Prostate gland (tissue), 2 donors: ENCODE measurements around the gene BST1. TPM values are rescaled to one million over a fixed set of nuclear protein-coding genes. Genes with fewer than 3 reads are reported as not detected.
"Not testable (repeated sequence)": the region's sequence is repeated elsewhere in the genome, so short reads cannot be mapped to it uniquely, and the experiment has no call there.

Source experiments
- DNase-seq: peaks from one replicate; pipeline ENCODE4 v3.0.0-alpha.2; 2019; ENCODE audit warnings: low spot score
- H3K27ac ChIP-seq, 2 donors: fragments of 200-600 bp; sonication (generic); 2 replicates each; pipeline ENCODE4 v1.5.1; 2017 to 2019
- H3K27me3 ChIP-seq: fragments of 200-600 bp; sonication (generic); replicated peaks from 2 replicates; pipeline ENCODE4 v1.5.1; 2019; ENCODE audit not compliant: insufficient read depth
- H3K36me3 ChIP-seq, 2 donors: fragments of 200-600 bp; sonication (generic); 1 replicate in 1 of 2; 2 replicates in 1 of 2; pipeline versions ENCODE4 v1.5.1 to v1.8.1; 2017 to 2019
- H3K4me1 ChIP-seq: fragments of 200-600 bp; sonication (generic); replicated peaks from 2 replicates; pipeline ENCODE4 v1.5.1; 2019
- H3K4me3 ChIP-seq, 2 donors: fragments of 200-600 bp; sonication (generic); 2 replicates each; pipeline ENCODE4 v1.5.1; 2017 to 2019
- H3K9me3 ChIP-seq: fragments of 200-600 bp; sonication (generic); 2 replicates; pipeline ENCODE4 v1.5.1; 2017
- CTCF ChIP-seq, 4 experiments: fragments of 200-600 bp in 2 of 4; fragments of 450-650 bp in 2 of 4; sonication (generic) in 2 of 4; IDR thresholded peaks; 1 replicate in 3 of 4; 2 replicates in 1 of 4; pipeline ENCODE4 v1.5.1; 2016 to 2019; ENCODE audit warnings: antibody characterized with exemption in 4 of 4, mild to moderate bottlenecking in 2 of 4, moderate library complexity in 2 of 4
- POLR2A ChIP-seq: fragments of 450-650 bp; IDR thresholded peaks from one replicate; pipeline ENCODE4 v1.6.1; 2016; ENCODE audit warnings: antibody characterized with exemption, mild to moderate bottlenecking
- POLR2AphosphoS5 ChIP-seq: sonication (generic); formaldehyde crosslinking; IDR thresholded peaks from one replicate; pipeline ENCODE4 v1.6.1; 2017; ENCODE audit warnings: antibody characterized with exemption
- WGBS: methylation state at CpG from one replicate; pipeline ENCODE4 v1.1.5; 2018; 5-methylcytosine and 5-hydroxymethylcytosine counted together
- intact Hi-C: fragments of 100-400 bp; cut with DNase I; formaldehyde crosslinking; loops from one replicate; pipeline ENCODE4 v1.14.2; 2022
- total RNA-seq, 2 donors: library from RNA; depleted of rRNA; stranded (reverse); fragments of >200 nt; gene quantifications; one replicate each; pipeline ENCODE4 v1.1.0, GENCODE V29; 2016

Gene BST1
- total RNA-seq, 2 donors from 2014 or later = 1.1 to 2.3 TPM

GRCh38 chr4:15729910-15730533 is 27.2 kb downstream of the BST1 start:
- WGBS = 11% methylated on average over 3 of the region's 3 CpGs
- no peaks in the 10 kb centered on the region for H3K4me1 ChIP-seq
- DNase-seq = peak; percentile 27

GRCh38 chr4:15733061-15733460 is 30.2 kb downstream of the BST1 start:
- not testable (repeated sequence) for H3K36me3 ChIP-seq, H3K4me3 ChIP-seq, DNase-seq, H3K27ac ChIP-seq, H3K9me3 ChIP-seq, H3K27me3 ChIP-seq, H3K4me1 ChIP-seq
- WGBS = 76% methylated on average over 5 of the region's 5 CpGs
- intact Hi-C loops = loop anchor here (10.0 kb wide), 1 partner anchor 272 kb away; no protein-coding TSS in a partner anchor

More at GRCh38 chr4:15729910-15730533, 27.2 kb downstream of the BST1 start:
- H3K4me3 ChIP-seq = no peak overlapping the region
- TF ChIP-seq POLR2AphosphoS5 (no peak), CTCF (IDR thresholded peaks at IDR 0.05) (peak; percentile 71 to 83 (median 78))
- H3K27ac ChIP-seq = no peak overlapping the region
- H3K36me3 ChIP-seq = no peaks in the 10 kb centered on the region
- H3K9me3 ChIP-seq = no peaks in the 10 kb centered on the region
- no peaks in the 10 kb centered on the region for H3K27me3 ChIP-seq
- intact Hi-C loops = loop anchor here (5.0 to 10.0 kb wide), 2 partner anchors 253 to 275 kb away; no protein-coding TSS in a partner anchor

- H3K4me3 ChIP-seq = no peak overlapping the region
- H3K9me3 ChIP-seq = no peaks in the 10 kb centered on the region
- WGBS = 78% methylated on average over 6 of the region's 6 CpGs
- intact Hi-C loops = loop anchor here (10.0 kb wide), 1 partner anchor 269 kb away; no protein-coding TSS in a partner anchor
- H3K27me3 ChIP-seq = no peaks in the 10 kb centered on the region
- DNase-seq = no peak
- no peaks in the 10 kb centered on the region for H3K36me3 ChIP-seq
- TF ChIP-seq CTCF (IDR thresholded peaks at IDR 0.05) (no peak), POLR2A (no peak), POLR2AphosphoS5 (no peak)
- H3K27ac ChIP-seq = no peak overlapping the region
- no peaks in the 10 kb centered on the region for H3K4me1 ChIP-seq
Observed at GRCh38 chr4:15735536-15735935, 32.7 kb downstream of the BST1 start.

- 80% methylated on average over 4 of the region's 4 CpGs for WGBS
- DNase-seq = no peak
- no peaks in the 10 kb centered on the region for H3K36me3 ChIP-seq
- no peak overlapping the region for H3K4me3 ChIP-seq
- H3K27ac ChIP-seq = no peak overlapping the region
- no peaks in the 10 kb centered on the region for H3K27me3 ChIP-seq
- H3K4me1 ChIP-seq = no peaks in the 10 kb centered on the region
- TF ChIP-seq POLR2A (no peak), CTCF (IDR thresholded peaks at IDR 0.05) (no peak), POLR2AphosphoS5 (no peak)
- intact Hi-C loops = loop anchor here (10.0 kb wide), 1 partner anchor 268 kb away; no protein-coding TSS in a partner anchor
- no peaks in the 10 kb centered on the region for H3K9me3 ChIP-seq
Observed at GRCh38 chr4:15736514-15737050, 33.7 kb downstream of the BST1 start.

- Histone ChIP-seq H3K36me3 (no peaks in the 10 kb centered on the region), H3K27ac (no peak overlapping the region), H3K27me3 (no peaks in the 10 kb centered on the region), H3K4me1 (no peaks in the 10 kb centered on the region), H3K9me3 (no peaks in the 10 kb centered on the region), H3K4me3 (no peak overlapping the region)
- DNase-seq = no peak
- 66% methylated on average over 3 of the region's 3 CpGs for WGBS
- intact Hi-C loops = loop anchor here (10.0 kb wide), 1 partner anchor 268 kb away; no protein-coding TSS in a partner anchor
- TF ChIP-seq POLR2AphosphoS5 = no peak
- TF ChIP-seq CTCF (IDR thresholded peaks at IDR 0.05) = no peak
- TF ChIP-seq POLR2A = no peak
Observed at GRCh38 chr4:15737255-15737654, 34.4 kb downstream of the BST1 start.
